HEK293T (cell line): ENCODE data around the gene SLC4A2.

Source experiments
- ARNT ChIP-seq: fragments of 450-650 bp; IDR thresholded peaks from 2 replicates; pipeline ENCODE4 v1.6.1; 2017; ENCODE audit warnings: mild to moderate bottlenecking
- BHLHE40 ChIP-seq: fragments of 450-650 bp; IDR thresholded peaks from 2 replicates; pipeline ENCODE4 v1.6.1; 2016; ENCODE audit warnings: mild to moderate bottlenecking, moderate library complexity, borderline replicate concordance
- ELF4 ChIP-seq: fragments of 450-650 bp; IDR thresholded peaks from 2 replicates; pipeline ENCODE4 v1.6.1; 2017; ENCODE audit warnings: antibody characterized with exemption
- FOXK2 ChIP-seq: fragments of 450-650 bp; IDR thresholded peaks from 2 replicates; pipeline ENCODE4 v1.6.1; 2016; ENCODE audit warnings: mild to moderate bottlenecking
- FOXM1 ChIP-seq: fragments of 450-650 bp; IDR thresholded peaks from 2 replicates; pipeline ENCODE4 v1.6.1; 2017; ENCODE audit warnings: mild to moderate bottlenecking, borderline replicate concordance
- HDGF ChIP-seq: fragments of 450-650 bp; IDR thresholded peaks from 2 replicates; pipeline ENCODE4 v1.6.1; 2017; ENCODE audit warnings: antibody characterized with exemption, borderline replicate concordance
- NFRKB ChIP-seq: fragments of 450-650 bp; IDR thresholded peaks from 2 replicates; pipeline ENCODE4 v1.6.1; 2016; ENCODE audit warnings: mild to moderate bottlenecking, moderate library complexity
- SP1 ChIP-seq: fragments of 450-650 bp; IDR thresholded peaks from 2 replicates; pipeline ENCODE4 v1.6.1; 2017
- SUZ12 ChIP-seq: fragments of 450-650 bp; IDR thresholded peaks from 2 replicates; pipeline ENCODE4 v1.6.1; 2016; ENCODE audit warnings: mild to moderate bottlenecking
- ZNF384 ChIP-seq: fragments of 450-650 bp; IDR thresholded peaks from 2 replicates; pipeline ENCODE4 v1.6.1; 2016
- TF ChIP-seq, protein P1 (sequence below): fragments of 450-650 bp; IDR thresholded peaks from 2 replicates; pipeline ENCODE4 v1.6.1; 2016

DNA sequence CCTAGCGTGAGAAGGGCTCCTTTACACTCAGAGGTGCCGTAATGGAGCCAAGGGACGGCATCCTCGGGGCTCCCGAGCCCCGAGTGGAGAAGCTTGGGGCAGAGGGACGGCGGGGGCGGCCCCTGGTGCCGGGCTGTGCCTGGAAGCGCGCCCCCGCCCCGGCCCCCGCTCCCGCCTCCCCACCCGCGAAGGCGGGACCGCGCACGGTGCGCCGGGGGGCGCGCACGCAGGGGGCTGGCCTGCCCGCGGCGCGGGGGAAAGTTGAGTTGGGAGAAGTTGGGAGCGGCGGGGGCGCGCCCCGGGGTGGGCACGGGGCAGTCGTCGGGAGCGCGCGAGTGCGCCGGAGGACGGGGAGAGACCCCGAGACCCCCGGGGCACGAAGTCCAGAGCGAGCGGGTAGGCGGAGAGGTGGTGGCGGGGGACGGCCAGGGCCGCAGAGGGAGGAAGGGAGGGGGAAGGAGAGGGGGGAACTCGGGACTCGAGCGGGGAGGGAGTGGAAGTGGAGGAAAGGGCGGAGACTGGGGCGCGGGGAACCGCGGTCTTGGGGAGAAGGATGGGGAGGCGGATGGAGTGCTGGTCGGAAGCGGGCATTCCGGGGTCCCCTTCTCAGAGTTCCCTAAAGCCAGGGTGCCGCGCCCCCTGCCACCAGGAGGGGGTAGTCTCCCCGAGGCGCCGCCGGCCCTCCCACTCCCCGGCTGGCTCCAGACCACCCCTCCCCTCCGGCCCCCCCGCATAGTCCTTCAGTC lies at the start of gene SLC4A2:
- TF ChIP-seq FOXK2 = no peak
- TF ChIP-seq ZNF384 = no peak
- no peak for TF ChIP-seq SUZ12
- no peak; the same call in 1 of the 2 replicates for TF ChIP-seq FOXM1
- no peak for TF ChIP-seq BHLHE40
- no peak for TF ChIP-seq SP1
- no peak for TF ChIP-seq ELF4
- no peak for TF ChIP-seq NFRKB
- TF ChIP-seq, protein P1, sequence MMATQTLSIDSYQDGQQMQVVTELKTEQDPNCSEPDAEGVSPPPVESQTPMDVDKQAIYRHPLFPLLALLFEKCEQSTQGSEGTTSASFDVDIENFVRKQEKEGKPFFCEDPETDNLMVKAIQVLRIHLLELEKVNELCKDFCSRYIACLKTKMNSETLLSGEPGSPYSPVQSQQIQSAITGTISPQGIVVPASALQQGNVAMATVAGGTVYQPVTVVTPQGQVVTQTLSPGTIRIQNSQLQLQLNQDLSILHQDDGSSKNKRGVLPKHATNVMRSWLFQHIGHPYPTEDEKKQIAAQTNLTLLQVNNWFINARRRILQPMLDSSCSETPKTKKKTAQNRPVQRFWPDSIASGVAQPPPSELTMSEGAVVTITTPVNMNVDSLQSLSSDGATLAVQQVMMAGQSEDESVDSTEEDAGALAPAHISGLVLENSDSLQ = no peak
- TF ChIP-seq ARNT = no peak
- TF ChIP-seq HDGF = no peak
